Measurements from ENCODE around the gene ROBO1. TPM values are rescaled to one million over a fixed set of nuclear protein-coding genes. Genes with fewer than 3 reads are reported as not detected.

Gene ROBO1
- total RNA-seq, 4 donors from 2014 or later: 12.3 to 112 (median 27.1) TPM

- H3K27ac ChIP-seq: no peak overlapping the region
- intact Hi-C loops (cut with DNase I; ENCODE audit: low total_unique reads): no loop called here
- no peak overlapping the region for H3K4me3 ChIP-seq
- TF ChIP-seq POLR2A (IDR thresholded peaks at IDR 0.05) (no peak), CTCF (IDR thresholded peaks at IDR 0.05) (no peak)
- no peak for DNase-seq
- no peaks in the 10 kb centered on the region for H3K9me3 ChIP-seq
- H3K4me1 ChIP-seq: no peaks in the 10 kb centered on the region
- no peaks in the 10 kb centered on the region for H3K36me3 ChIP-seq
- no peaks in the 10 kb centered on the region for H3K27me3 ChIP-seq
Observed at GRCh38 chr3:78900880-78901279, 866.9 kb downstream of the ROBO1 start.

DNA sequence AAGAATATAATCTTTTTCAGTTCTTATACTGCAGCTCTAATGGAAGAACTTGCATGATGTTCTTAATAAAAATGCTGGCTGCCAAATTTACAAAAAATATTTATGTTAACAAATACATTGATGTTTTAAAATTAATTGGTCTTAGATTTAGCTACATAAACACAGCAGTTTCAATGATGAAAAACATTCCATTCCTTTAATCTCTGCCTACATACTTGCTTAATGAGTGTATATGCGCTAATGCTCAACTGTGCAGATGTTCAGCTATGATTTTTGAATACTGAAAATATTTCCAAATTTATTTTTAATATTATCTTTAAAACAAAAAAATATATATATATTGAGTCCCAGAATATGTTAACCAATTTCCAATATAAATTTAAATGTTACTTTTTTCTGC is 867.4 kb downstream of the ROBO1 start:
- Histone ChIP-seq H3K27ac (no peak overlapping the region), H3K4me1 (no peaks in the 10 kb centered on the region), H3K9me3 (no peaks in the 10 kb centered on the region), H3K36me3 (no peaks in the 10 kb centered on the region), H3K27me3 (no peaks in the 10 kb centered on the region), H3K4me3 (no peak overlapping the region)
- TF ChIP-seq CTCF (IDR thresholded peaks at IDR 0.05): no peak
- no peak for TF ChIP-seq POLR2A (IDR thresholded peaks at IDR 0.05)
- intact Hi-C loops (cut with DNase I; ENCODE audit: low total_unique reads): no loop called here
- DNase-seq: no peak

DNA sequence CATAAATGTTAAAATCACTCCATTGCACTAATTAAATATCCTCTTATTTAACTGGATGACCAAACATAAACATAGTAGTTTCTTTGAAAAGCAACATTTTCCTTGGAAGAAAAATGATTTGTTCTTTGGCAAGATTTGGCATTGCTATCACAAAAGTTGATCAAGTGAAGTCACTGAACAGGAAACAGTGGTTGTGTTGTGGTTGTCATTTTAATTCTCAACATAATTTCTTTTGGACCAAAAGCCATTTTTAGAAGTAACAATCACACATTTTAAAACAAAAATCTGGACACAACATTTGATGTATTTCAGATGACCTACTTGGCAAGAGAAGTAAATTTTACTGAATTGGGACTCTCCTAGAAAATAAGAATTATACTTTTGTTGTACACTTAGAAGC is 872.3 kb downstream of the ROBO1 start:
- DNase-seq: no peak
- TF ChIP-seq CTCF (IDR thresholded peaks at IDR 0.05) (no peak), POLR2A (IDR thresholded peaks at IDR 0.05) (no peak)
- H3K27me3 ChIP-seq: no peaks in the 10 kb centered on the region
- H3K27ac ChIP-seq: no peak overlapping the region
- intact Hi-C loops (cut with DNase I; ENCODE audit: low total_unique reads): no loop called here
- H3K36me3 ChIP-seq: no peaks in the 10 kb centered on the region
- H3K9me3 ChIP-seq: no peaks in the 10 kb centered on the region
- no peak overlapping the region for H3K4me3 ChIP-seq
- H3K4me1 ChIP-seq: no peaks in the 10 kb centered on the region

DNA sequence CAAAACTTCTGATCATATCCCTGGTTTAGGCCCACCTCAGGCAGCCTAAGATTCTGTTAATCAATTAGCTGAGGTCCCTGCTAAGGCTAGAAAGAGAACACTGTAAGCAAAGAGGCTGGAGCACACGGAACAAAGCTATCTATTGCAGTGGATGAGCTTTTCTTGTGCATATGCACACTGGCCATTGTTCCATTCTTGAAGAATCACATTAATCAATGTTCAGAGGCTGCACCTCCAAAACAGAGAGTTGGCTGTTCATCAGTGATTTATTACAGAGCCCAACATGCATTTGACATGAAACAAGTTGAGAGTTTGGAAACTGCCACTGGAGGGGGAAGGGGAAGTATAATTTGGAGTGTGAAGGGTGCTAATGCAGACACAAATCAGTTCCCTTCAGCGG is 873.0 kb downstream of the ROBO1 start:
- H3K9me3 ChIP-seq: no peaks in the 10 kb centered on the region
- no peaks in the 10 kb centered on the region for H3K4me1 ChIP-seq
- H3K27ac ChIP-seq: no peak overlapping the region
- no peaks in the 10 kb centered on the region for H3K27me3 ChIP-seq
- TF ChIP-seq CTCF (IDR thresholded peaks at IDR 0.05): no peak
- TF ChIP-seq POLR2A (IDR thresholded peaks at IDR 0.05): no peak
- H3K4me3 ChIP-seq: no peak overlapping the region
- H3K36me3 ChIP-seq: no peaks in the 10 kb centered on the region
- DNase-seq: no peak
- intact Hi-C loops (cut with DNase I; ENCODE audit: low total_unique reads): no loop called here

DNA sequence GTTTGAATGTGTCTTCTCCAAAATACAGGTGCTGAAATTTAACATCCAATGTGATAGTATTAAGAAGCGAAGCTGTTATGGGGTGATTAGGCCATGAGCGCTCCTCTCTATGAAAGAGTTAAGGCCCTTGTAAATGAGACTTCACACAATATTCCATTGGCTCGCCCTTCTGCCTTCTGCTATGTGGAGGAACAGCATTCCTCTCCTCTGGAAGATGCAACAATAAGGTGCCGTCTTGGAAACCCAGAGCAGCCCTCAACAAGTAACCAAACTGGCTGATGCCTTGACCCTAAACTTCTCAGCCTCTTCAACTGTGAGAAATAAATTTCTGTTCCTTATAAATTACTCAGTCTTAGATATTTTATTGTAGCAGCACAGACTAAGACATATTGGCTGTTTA is 874.6 kb downstream of the ROBO1 start:
- no peak for DNase-seq

More for the DNA sequence above, 874.6 kb downstream of the ROBO1 start:
- H3K36me3 ChIP-seq: no peaks in the 10 kb centered on the region
- H3K27ac ChIP-seq: no peak overlapping the region
- no peak overlapping the region for H3K4me3 ChIP-seq
- no peaks in the 10 kb centered on the region for H3K9me3 ChIP-seq
- no peak for TF ChIP-seq CTCF (IDR thresholded peaks at IDR 0.05)
- TF ChIP-seq POLR2A (IDR thresholded peaks at IDR 0.05): no peak
- H3K27me3 ChIP-seq: no peaks in the 10 kb centered on the region
- no peaks in the 10 kb centered on the region for H3K4me1 ChIP-seq
- intact Hi-C loops (cut with DNase I; ENCODE audit: low total_unique reads): no loop called here
